ENCODE results near the gene KIAA0408.

DNA sequence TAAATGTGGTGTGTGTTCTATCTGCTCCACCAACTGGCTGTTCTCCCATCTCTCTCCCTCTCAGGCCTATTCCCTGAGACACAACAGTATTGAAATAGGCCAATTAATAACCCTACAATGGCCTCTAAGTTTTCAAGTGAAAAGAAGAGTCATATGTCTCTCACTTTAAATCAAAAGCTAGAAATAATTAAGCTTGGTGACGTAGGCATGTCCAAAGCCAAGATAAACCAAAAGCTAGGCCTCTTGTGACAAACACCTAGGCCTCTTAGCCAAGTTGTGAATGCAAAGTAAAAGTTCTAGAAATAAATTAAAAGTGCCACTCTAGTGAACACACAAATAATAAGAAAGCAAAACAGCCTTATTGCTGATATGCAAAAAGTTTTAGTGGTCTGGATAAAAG lies 30.1 kb upstream of the KIAA0408 start:
- TF ChIP-seq, protein P1, sequence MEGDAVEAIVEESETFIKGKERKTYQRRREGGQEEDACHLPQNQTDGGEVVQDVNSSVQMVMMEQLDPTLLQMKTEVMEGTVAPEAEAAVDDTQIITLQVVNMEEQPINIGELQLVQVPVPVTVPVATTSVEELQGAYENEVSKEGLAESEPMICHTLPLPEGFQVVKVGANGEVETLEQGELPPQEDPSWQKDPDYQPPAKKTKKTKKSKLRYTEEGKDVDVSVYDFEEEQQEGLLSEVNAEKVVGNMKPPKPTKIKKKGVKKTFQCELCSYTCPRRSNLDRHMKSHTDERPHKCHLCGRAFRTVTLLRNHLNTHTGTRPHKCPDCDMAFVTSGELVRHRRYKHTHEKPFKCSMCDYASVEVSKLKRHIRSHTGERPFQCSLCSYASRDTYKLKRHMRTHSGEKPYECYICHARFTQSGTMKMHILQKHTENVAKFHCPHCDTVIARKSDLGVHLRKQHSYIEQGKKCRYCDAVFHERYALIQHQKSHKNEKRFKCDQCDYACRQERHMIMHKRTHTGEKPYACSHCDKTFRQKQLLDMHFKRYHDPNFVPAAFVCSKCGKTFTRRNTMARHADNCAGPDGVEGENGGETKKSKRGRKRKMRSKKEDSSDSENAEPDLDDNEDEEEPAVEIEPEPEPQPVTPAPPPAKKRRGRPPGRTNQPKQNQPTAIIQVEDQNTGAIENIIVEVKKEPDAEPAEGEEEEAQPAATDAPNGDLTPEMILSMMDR (IDR thresholded peaks at IDR 0.05; ENCODE audit: insufficient read depth, low read length, poor library complexity, severe bottlenecking), result no peak
- TF ChIP-seq EZH2phosphoT487 (conservative IDR thresholded peaks at IDR 0.05; ENCODE audit: low read length), result no peak
